Activated naive CD8-positive, alpha-beta T cell (primary cell): Measurements from ENCODE around the gene OR5AN1.
"Not testable (repeated sequence)": the region's sequence is repeated elsewhere in the genome, so short reads cannot be mapped to it uniquely, and the experiment has no call there.

ENCODE experiments used
- H3K27ac Mint-ChIP-seq: one replicate; pipeline ENCODE4 v1.8.0; 2021; ENCODE audit warnings: mixed read lengths
- H3K27me3 Mint-ChIP-seq: one replicate; pipeline ENCODE4 v1.8.0; 2021; ENCODE audit warnings: mixed read lengths
- H3K36me3 Mint-ChIP-seq: one replicate; pipeline ENCODE4 v1.8.0; 2021; ENCODE audit warnings: mixed read lengths
- H3K4me1 Mint-ChIP-seq: one replicate; pipeline ENCODE4 v1.8.0; 2021; ENCODE audit warnings: low read depth, mixed read lengths
- H3K4me3 Mint-ChIP-seq: one replicate; pipeline ENCODE4 v1.8.0; 2021; ENCODE audit warnings: mild to moderate bottlenecking, mixed read lengths
- H3K9me3 Mint-ChIP-seq: one replicate; pipeline ENCODE4 v1.8.0; 2021; ENCODE audit warnings: low read depth, mixed read lengths

Gene OR5AN1

GRCh38 chr11:59358595-59358994 lies at the start of gene OR5AN1:
Gene OR5AN1 (plus strand): TSS chr11:59358895. CDS start chr11:59364459, 5,564 bp downstream.
- Mint-ChIP-seq H3K27me3 (peaks cover 12% of the 10 kb centered on the region), H3K27ac (no peak within 1 kb of the TSS), H3K9me3 (no peaks in the 10 kb centered on the region), H3K4me1 (no peaks in the 10 kb centered on the region), H3K4me3 (no peak within 1 kb of the TSS), H3K36me3 (no peaks in the 10 kb centered on the region)

- no peak overlapping the region for H3K4me3 Mint-ChIP-seq
- H3K9me3 Mint-ChIP-seq: peaks cover 5% of the 10 kb centered on the region
- no peaks in the 10 kb centered on the region for H3K4me1 Mint-ChIP-seq
- no peaks in the 10 kb centered on the region for H3K36me3 Mint-ChIP-seq
- H3K27me3 Mint-ChIP-seq: peaks cover 14% of the 10 kb centered on the region
- H3K27ac Mint-ChIP-seq: no peak overlapping the region
Measured at GRCh38 chr11:59335001-59335400, 23.7 kb upstream of the OR5AN1 start.

GRCh38 chr11:59336176-59336575 lies 22.5 kb upstream of the OR5AN1 start:
- peaks cover 14% of the 10 kb centered on the region for H3K27me3 Mint-ChIP-seq
- H3K36me3 Mint-ChIP-seq: no peaks in the 10 kb centered on the region
- no peaks in the 10 kb centered on the region for H3K4me1 Mint-ChIP-seq

GRCh38 chr11:59336931-59337330 lies 21.8 kb upstream of the OR5AN1 start:
- peaks cover 21% of the 10 kb centered on the region for H3K9me3 Mint-ChIP-seq
- H3K27ac Mint-ChIP-seq: no peak overlapping the region
- no peaks in the 10 kb centered on the region for H3K36me3 Mint-ChIP-seq
- no peak overlapping the region for H3K4me3 Mint-ChIP-seq
- H3K4me1 Mint-ChIP-seq: no peaks in the 10 kb centered on the region
- peaks cover 14% of the 10 kb centered on the region for H3K27me3 Mint-ChIP-seq

More at GRCh38 chr11:59336176-59336575, 22.5 kb upstream of the OR5AN1 start:
- Mint-ChIP-seq H3K9me3 (peaks cover 13% of the 10 kb centered on the region), H3K4me3 (no peak overlapping the region), H3K27ac (no peak overlapping the region)

- H3K27me3 Mint-ChIP-seq: peaks cover 18% of the 10 kb centered on the region
- not testable (repeated sequence) for H3K27ac Mint-ChIP-seq, H3K4me3 Mint-ChIP-seq, H3K4me1 Mint-ChIP-seq, H3K36me3 Mint-ChIP-seq, H3K9me3 Mint-ChIP-seq
Measured at GRCh38 chr11:59349657-59350056, 9.0 kb upstream of the OR5AN1 start.

GRCh38 chr11:59355226-59355625 lies 3.5 kb upstream of the OR5AN1 start:
- H3K27ac Mint-ChIP-seq: no peak overlapping the region
- H3K4me1 Mint-ChIP-seq: no peaks in the 10 kb centered on the region
- peaks cover 10% of the 10 kb centered on the region for H3K27me3 Mint-ChIP-seq
- no peak overlapping the region for H3K4me3 Mint-ChIP-seq
- no peaks in the 10 kb centered on the region for H3K36me3 Mint-ChIP-seq
- no peaks in the 10 kb centered on the region for H3K9me3 Mint-ChIP-seq

- H3K27ac Mint-ChIP-seq: no peak overlapping the region
- no peaks in the 10 kb centered on the region for H3K36me3 Mint-ChIP-seq
- H3K4me3 Mint-ChIP-seq: no peak overlapping the region
- H3K27me3 Mint-ChIP-seq: peaks cover 12% of the 10 kb centered on the region
- no peaks in the 10 kb centered on the region for H3K9me3 Mint-ChIP-seq
- no peaks in the 10 kb centered on the region for H3K4me1 Mint-ChIP-seq
Measured at GRCh38 chr11:59356561-59356960, 2.1 kb upstream of the OR5AN1 start.

- Mint-ChIP-seq H3K27me3 (peaks cover 12% of the 10 kb centered on the region), H3K36me3 (no peaks in the 10 kb centered on the region), H3K4me3 (no peak overlapping the region), H3K4me1 (no peaks in the 10 kb centered on the region), H3K27ac (no peak overlapping the region), H3K9me3 (no peaks in the 10 kb centered on the region)
Measured at GRCh38 chr11:59358020-59358419, 675 bp upstream of the OR5AN1 start.

- H3K4me1 Mint-ChIP-seq: no peaks in the 10 kb centered on the region
- no peaks in the 10 kb centered on the region for H3K36me3 Mint-ChIP-seq
- peaks cover 8% of the 10 kb centered on the region for H3K27me3 Mint-ChIP-seq
- H3K9me3 Mint-ChIP-seq: peaks cover 7% of the 10 kb centered on the region
- H3K4me3 Mint-ChIP-seq: no peak overlapping the region
- no peak overlapping the region for H3K27ac Mint-ChIP-seq
Measured at GRCh38 chr11:59365232-59366018, 6.7 kb downstream of the OR5AN1 start.

GRCh38 chr11:59368238-59369022 lies 9.7 kb downstream of the OR5AN1 start:
- Mint-ChIP-seq H3K27ac (no peak overlapping the region), H3K4me1 (no peaks in the 10 kb centered on the region), H3K27me3 (peaks cover 8% of the 10 kb centered on the region), H3K36me3 (no peaks in the 10 kb centered on the region), H3K9me3 (peaks cover 11% of the 10 kb centered on the region), H3K4me3 (no peak overlapping the region)

GRCh38 chr11:59372324-59372723 lies 13.6 kb downstream of the OR5AN1 start:
- peaks cover 11% of the 10 kb centered on the region for H3K9me3 Mint-ChIP-seq
- H3K4me3 Mint-ChIP-seq, H3K27me3 Mint-ChIP-seq, H3K27ac Mint-ChIP-seq, H3K36me3 Mint-ChIP-seq, H3K4me1 Mint-ChIP-seq: not testable (repeated sequence)

GRCh38 chr11:59380263-59381059 lies 21.8 kb downstream of the OR5AN1 start:
- no peaks in the 10 kb centered on the region for H3K27me3 Mint-ChIP-seq
- H3K9me3 Mint-ChIP-seq: peaks cover 11% of the 10 kb centered on the region
- H3K27ac Mint-ChIP-seq: no peak overlapping the region
- H3K36me3 Mint-ChIP-seq: no peaks in the 10 kb centered on the region
- no peak overlapping the region for H3K4me3 Mint-ChIP-seq
- H3K4me1 Mint-ChIP-seq: no peaks in the 10 kb centered on the region

- Mint-ChIP-seq H3K36me3 (no peaks in the 10 kb centered on the region), H3K27me3 (no peaks in the 10 kb centered on the region), H3K4me3 (no peak overlapping the region), H3K27ac (no peak overlapping the region), H3K9me3 (no peaks in the 10 kb centered on the region), H3K4me1 (no peaks in the 10 kb centered on the region)
Measured at GRCh38 chr11:59394186-59394585, 35.5 kb downstream of the OR5AN1 start.

- peaks cover 4% of the 10 kb centered on the region for H3K27me3 Mint-ChIP-seq
- H3K27ac Mint-ChIP-seq: no peak overlapping the region
- H3K36me3 Mint-ChIP-seq: peaks cover 4% of the 10 kb centered on the region
- H3K4me3 Mint-ChIP-seq: no peak overlapping the region
- H3K4me1 Mint-ChIP-seq: no peaks in the 10 kb centered on the region
- peaks cover 4% of the 10 kb centered on the region for H3K9me3 Mint-ChIP-seq
Measured at GRCh38 chr11:59400461-59401261, 42.0 kb downstream of the OR5AN1 start.
